Aorta (tissue), 4 donors: ENCODE results near the gene PSORS1C2. TPM values are rescaled to one million over a fixed set of nuclear protein-coding genes. Genes with fewer than 3 reads are reported as not detected.

Experiments
- polyA plus RNA-seq, 2 donors: library from polyadenylated mRNA; stranded (reverse); fragments of 200-250 nt; gene quantifications; one replicate each; pipeline ENCODE4 v1.2.3, GENCODE V29; 2013
- total RNA-seq, 2 donors: library from RNA; stranded (reverse); fragmentation: NEBNext Ultra II Directional; extraction: Animal tissue kit (Norgen Biotek cat#: 25700); gene quantifications; one replicate each; pipeline ENCODE4 v1.2.1, GENCODE V29; 2021
- donor health status: healthy with polysubstance abuse.
- donor health status: Bipolar disorder and iron deficiency.
- donor health status: DM: no; HTN: no; CAD: no.
- donor health status: DM: yes; HTN: yes; CAD: no.

PSORS1C2 gene
- total and polyA plus RNA-seq, 4 donors, result not detected

Other genes with a start within 250 kb of the PSORS1C2 start
- gene GTF2H4, start 230.9 kb downstream of the PSORS1C2 start, total RNA-seq, result 10 to 100 TPM; 31.2 to 37.0 TPM
- 10 to 100 TPM in 1 of 2 donors, 1 to 10 TPM in 1; 3.9 to 88.2 TPM for gene GTF2H4, start 230.9 kb downstream of the PSORS1C2 start, polyA plus RNA-seq
- gene VARS2, start 224.8 kb downstream of the PSORS1C2 start, total RNA-seq, result 10 to 100 TPM; 16.0 to 19.1 TPM
- gene VARS2, start 224.8 kb downstream of the PSORS1C2 start, polyA plus RNA-seq, result 10 to 100 TPM in 1 of 2 donors, 1 to 10 TPM in 1; 9.6 to 65.7 TPM
- gene SFTA2, start 206.9 kb downstream of the PSORS1C2 start, total RNA-seq, result not detected
- 1 to 10 TPM in 1 of 2 donors, not detected in 1; 2.4 TPM for gene SFTA2, start 206.9 kb downstream of the PSORS1C2 start, polyA plus RNA-seq
- gene MUCL3, start 198.1 kb downstream of the PSORS1C2 start, total RNA-seq, result not detected
- under 1 TPM; 0.13 to 0.18 TPM for gene MUCL3, start 198.1 kb downstream of the PSORS1C2 start, polyA plus RNA-seq
- gene MUC21, start 155.3 kb downstream of the PSORS1C2 start, total RNA-seq, result not detected
- gene MUC21, start 155.3 kb downstream of the PSORS1C2 start, polyA plus RNA-seq, result under 1 TPM; 0.20 to 0.75 TPM
- gene MUC22, start 128.6 kb downstream of the PSORS1C2 start, total RNA-seq, result not detected
- not detected for gene MUC22, start 128.6 kb downstream of the PSORS1C2 start, polyA plus RNA-seq
- not detected for gene C6orf15, start 26.5 kb downstream of the PSORS1C2 start, total RNA-seq
- not detected for gene C6orf15, start 26.5 kb downstream of the PSORS1C2 start, polyA plus RNA-seq
- 1 to 10 TPM; 3.0 to 4.3 TPM for gene PSORS1C1, start 24.3 kb downstream of the PSORS1C2 start, total RNA-seq
- 1 to 10 TPM; 1.6 to 6.8 TPM for gene PSORS1C1, start 24.3 kb downstream of the PSORS1C2 start, polyA plus RNA-seq
- not detected for gene CDSN, start 18.6 kb downstream of the PSORS1C2 start, total RNA-seq
- gene CDSN, start 18.6 kb downstream of the PSORS1C2 start, polyA plus RNA-seq, result not detected
- 10 to 100 TPM; 13.7 to 23.2 TPM for gene CCHCR1, start 18.7 kb upstream of the PSORS1C2 start, total RNA-seq
- 10 to 100 TPM in 1 of 2 donors, 1 to 10 TPM in 1; 7.0 to 21.3 TPM for gene CCHCR1, start 18.7 kb upstream of the PSORS1C2 start, polyA plus RNA-seq
- gene TCF19, start 19.5 kb upstream of the PSORS1C2 start, total RNA-seq, result 1 to 10 TPM; 3.1 to 8.3 TPM
- 1 to 10 TPM; 3.4 to 4.2 TPM for gene TCF19, start 19.5 kb upstream of the PSORS1C2 start, polyA plus RNA-seq
- gene POU5F1, start 31.6 kb upstream of the PSORS1C2 start, total RNA-seq, result 1 to 10 TPM in 1 of 2 donors, under 1 TPM in 1; 0.45 to 2.2 TPM
- 1 to 10 TPM in 1 of 2 donors, not detected in 1; 2.6 TPM for gene POU5F1, start 31.6 kb upstream of the PSORS1C2 start, polyA plus RNA-seq
- gene HLA-C, start 133.0 kb upstream of the PSORS1C2 start, total RNA-seq, result 100 to 1,000 TPM; 491 to 529 TPM
- 100 to 1,000 TPM; 301 to 355 TPM for gene HLA-C, start 133.0 kb upstream of the PSORS1C2 start, polyA plus RNA-seq
- gene HLA-B, start 218.1 kb upstream of the PSORS1C2 start, total RNA-seq, result 1,000 to 10,000 TPM in 1 of 2 donors, 100 to 1,000 TPM in 1; 862 to 1,392 TPM
- gene HLA-B, start 218.1 kb upstream of the PSORS1C2 start, polyA plus RNA-seq, result 100 to 1,000 TPM; 209 to 214 TPM